Activated naive CD8-positive, alpha-beta T cell (primary cell): ENCODE measurements around the gene CTBP1.
"Not testable (repeated sequence)": the region's sequence is repeated elsewhere in the genome, so short reads cannot be mapped to it uniquely, and the experiment has no call there.

Source experiments
- H3K27ac Mint-ChIP-seq: one replicate; pipeline ENCODE4 v1.8.0; 2021; ENCODE audit warnings: mixed read lengths
- H3K27me3 Mint-ChIP-seq: one replicate; pipeline ENCODE4 v1.8.0; 2021; ENCODE audit warnings: mixed read lengths
- H3K36me3 Mint-ChIP-seq: one replicate; pipeline ENCODE4 v1.8.0; 2021; ENCODE audit warnings: mixed read lengths
- H3K4me1 Mint-ChIP-seq: one replicate; pipeline ENCODE4 v1.8.0; 2021; ENCODE audit warnings: low read depth, mixed read lengths
- H3K4me3 Mint-ChIP-seq: one replicate; pipeline ENCODE4 v1.8.0; 2021; ENCODE audit warnings: mild to moderate bottlenecking, mixed read lengths
- H3K9me3 Mint-ChIP-seq: one replicate; pipeline ENCODE4 v1.8.0; 2021; ENCODE audit warnings: low read depth, mixed read lengths

Gene CTBP1

GRCh38 chr4:1240721-1241465 lies 8.0 kb downstream of the CTBP1 start:
- H3K9me3 Mint-ChIP-seq: no peaks in the 10 kb centered on the region
- H3K4me1 Mint-ChIP-seq: peaks cover 34% of the 10 kb centered on the region
- no peaks in the 10 kb centered on the region for H3K27me3 Mint-ChIP-seq
- no peak overlapping the region for H3K27ac Mint-ChIP-seq
- no peaks in the 10 kb centered on the region for H3K36me3 Mint-ChIP-seq
- no peak overlapping the region for H3K4me3 Mint-ChIP-seq

GRCh38 chr4:1239950-1240307 lies 9.0 kb downstream of the CTBP1 start:
- H3K36me3 Mint-ChIP-seq: no peaks in the 10 kb centered on the region
- no peaks in the 10 kb centered on the region for H3K9me3 Mint-ChIP-seq
- H3K4me1 Mint-ChIP-seq: peaks cover 26% of the 10 kb centered on the region
- no peak overlapping the region for H3K4me3 Mint-ChIP-seq
- H3K27me3 Mint-ChIP-seq: no peaks in the 10 kb centered on the region
- no peak overlapping the region for H3K27ac Mint-ChIP-seq

- Mint-ChIP-seq H3K4me3 (no peak overlapping the region), H3K9me3 (no peaks in the 10 kb centered on the region), H3K4me1 (peaks cover 21% of the 10 kb centered on the region), H3K27me3 (no peaks in the 10 kb centered on the region), H3K36me3 (no peaks in the 10 kb centered on the region), H3K27ac (no peak overlapping the region)
Measured at GRCh38 chr4:1239141-1239949, 9.6 kb downstream of the CTBP1 start.

GRCh38 chr4:1238676-1239000 lies 10.3 kb downstream of the CTBP1 start:
- H3K36me3 Mint-ChIP-seq: no peaks in the 10 kb centered on the region
- H3K4me1 Mint-ChIP-seq: peaks cover 15% of the 10 kb centered on the region
- no peaks in the 10 kb centered on the region for H3K9me3 Mint-ChIP-seq
- H3K4me3 Mint-ChIP-seq: no peak overlapping the region
- no peak overlapping the region for H3K27ac Mint-ChIP-seq
- H3K27me3 Mint-ChIP-seq: no peaks in the 10 kb centered on the region

- Mint-ChIP-seq H3K4me1 (peaks cover 14% of the 10 kb centered on the region), H3K27me3 (no peaks in the 10 kb centered on the region), H3K36me3 (no peaks in the 10 kb centered on the region), H3K9me3 (no peaks in the 10 kb centered on the region), H3K4me3 (no peak overlapping the region), H3K27ac (no peak overlapping the region)
Measured at GRCh38 chr4:1237981-1238675, 10.8 kb downstream of the CTBP1 start.

GRCh38 chr4:1237261-1237660 lies 11.7 kb downstream of the CTBP1 start:
- not testable (repeated sequence) for H3K9me3 Mint-ChIP-seq, H3K4me1 Mint-ChIP-seq, H3K36me3 Mint-ChIP-seq, H3K27ac Mint-ChIP-seq, H3K27me3 Mint-ChIP-seq, H3K4me3 Mint-ChIP-seq

GRCh38 chr4:1236836-1237235 lies 12.1 kb downstream of the CTBP1 start:
- H3K27ac Mint-ChIP-seq, H3K4me3 Mint-ChIP-seq, H3K9me3 Mint-ChIP-seq, H3K36me3 Mint-ChIP-seq, H3K4me1 Mint-ChIP-seq, H3K27me3 Mint-ChIP-seq: not testable (repeated sequence)

GRCh38 chr4:1236103-1236641 lies 12.8 kb downstream of the CTBP1 start:
- H3K36me3 Mint-ChIP-seq: no peaks in the 10 kb centered on the region
- no peaks in the 10 kb centered on the region for H3K9me3 Mint-ChIP-seq
- peaks cover 3% of the 10 kb centered on the region for H3K4me1 Mint-ChIP-seq
- no peaks in the 10 kb centered on the region for H3K27me3 Mint-ChIP-seq
- no peak overlapping the region for H3K4me3 Mint-ChIP-seq
- no peak overlapping the region for H3K27ac Mint-ChIP-seq

- Mint-ChIP-seq H3K27ac (no peak overlapping the region), H3K4me1 (peaks cover 3% of the 10 kb centered on the region), H3K9me3 (no peaks in the 10 kb centered on the region), H3K4me3 (no peak overlapping the region), H3K27me3 (no peaks in the 10 kb centered on the region), H3K36me3 (no peaks in the 10 kb centered on the region)
Measured at GRCh38 chr4:1235381-1236102, 13.4 kb downstream of the CTBP1 start.

GRCh38 chr4:1234811-1235292 lies 14.1 kb downstream of the CTBP1 start:
- no peak overlapping the region for H3K27ac Mint-ChIP-seq
- H3K36me3 Mint-ChIP-seq: no peaks in the 10 kb centered on the region

GRCh38 chr4:1234309-1234695 lies 14.6 kb downstream of the CTBP1 start:
- Mint-ChIP-seq H3K4me1 (peaks cover 2% of the 10 kb centered on the region), H3K36me3 (no peaks in the 10 kb centered on the region), H3K27ac (no peak overlapping the region), H3K4me3 (no peak overlapping the region), H3K9me3 (no peaks in the 10 kb centered on the region), H3K27me3 (no peaks in the 10 kb centered on the region)

More at GRCh38 chr4:1234811-1235292, 14.1 kb downstream of the CTBP1 start:
- no peaks in the 10 kb centered on the region for H3K27me3 Mint-ChIP-seq
- no peak overlapping the region for H3K4me3 Mint-ChIP-seq
- H3K9me3 Mint-ChIP-seq: no peaks in the 10 kb centered on the region
- peaks cover 3% of the 10 kb centered on the region for H3K4me1 Mint-ChIP-seq

- no peaks in the 10 kb centered on the region for H3K27me3 Mint-ChIP-seq
- no peak overlapping the region for H3K4me3 Mint-ChIP-seq
- no peaks in the 10 kb centered on the region for H3K9me3 Mint-ChIP-seq
- no peak overlapping the region for H3K27ac Mint-ChIP-seq
- H3K36me3 Mint-ChIP-seq: no peaks in the 10 kb centered on the region
- peaks cover 2% of the 10 kb centered on the region for H3K4me1 Mint-ChIP-seq
Measured at GRCh38 chr4:1233641-1234308, 15.2 kb downstream of the CTBP1 start.

- H3K9me3 Mint-ChIP-seq: no peaks in the 10 kb centered on the region
- H3K4me1 Mint-ChIP-seq: peaks cover 2% of the 10 kb centered on the region
- H3K4me3 Mint-ChIP-seq: no peak overlapping the region
- H3K36me3 Mint-ChIP-seq: no peaks in the 10 kb centered on the region
- H3K27ac Mint-ChIP-seq: no peak overlapping the region
- H3K27me3 Mint-ChIP-seq: no peaks in the 10 kb centered on the region
Measured at GRCh38 chr4:1232661-1233621, 16.0 kb downstream of the CTBP1 start.
